OCI-LY3 (cell line): Measurements from ENCODE around the gene INHBB.

Source experiments
- H2AFZ ChIP-seq: fragments of 200-600, 300-600 bp; shearing (Covaris generic); 2 replicates; pipeline ENCODE4 v1.6.0; 2014; ENCODE audit warnings: antibody characterized with exemption, low read depth, low read length
- H3K27ac ChIP-seq: fragments of 200-600, 300-600 bp; sonication (generic); 2 replicates; pipeline ENCODE4 v1.5.1; 2014; ENCODE audit warnings: mild to moderate bottlenecking, low read length, moderate library complexity, mixed read lengths
- H3K27me3 ChIP-seq: fragments of 200-600, 300-600 bp; sonication (generic); 2 replicates; pipeline ENCODE4 v1.6.1; 2014; ENCODE audit warnings: low read depth, low read length, mixed read lengths
- H3K36me3 ChIP-seq: fragments of 200-600, 300-600 bp; sonication (generic); replicated peaks from 2 replicates; pipeline ENCODE3; 2014; ENCODE audit warnings: low read depth, low read length, mixed read lengths
- H3K4me1 ChIP-seq: fragments of 300-600, 200-600 bp; sonication (generic); 2 replicates; pipeline ENCODE4 v1.6.1; 2014; ENCODE audit warnings: low read length, mixed read lengths
- H3K4me2 ChIP-seq: fragments of 200-600, 300-600 bp; sonication (generic); 2 replicates; pipeline ENCODE4 v1.6.1; 2014; ENCODE audit warnings: low read length, mixed read lengths
- H3K4me3 ChIP-seq: fragments of 300-600, 200-600 bp; sonication (generic); 2 replicates; pipeline ENCODE4 v1.5.1; 2014; ENCODE audit warnings: antibody characterized with exemption, mild to moderate bottlenecking, low read length, moderate library complexity
- H3K79me2 ChIP-seq: fragments of 300-600, 200-600 bp; shearing (Covaris generic); 2 replicates; pipeline ENCODE4 v1.6.1; 2014; ENCODE audit warnings: mild to moderate bottlenecking, low read length, mixed read lengths
- H3K9ac ChIP-seq: fragments of 300-600, 200-600 bp; shearing (Covaris generic); 2 replicates; pipeline ENCODE4 v1.6.0; 2014; ENCODE audit warnings: mild to moderate bottlenecking, low read length, moderate library complexity
- H3K9me3 ChIP-seq: fragments of 200-600, 300-600 bp; shearing (Covaris generic); 2 replicates; pipeline ENCODE4 v1.6.1; 2014; ENCODE audit warnings: low read length, mixed read lengths; ENCODE audit not compliant: insufficient read depth
- H4K20me1 ChIP-seq: fragments of 200-600, 300-600 bp; sonication (generic); 2 replicates; pipeline ENCODE4 v1.6.1; 2016; ENCODE audit warnings: low read length, mixed read lengths; ENCODE audit not compliant: insufficient read depth
- EZH2phosphoT487 ChIP-seq: fragments of 200-600 bp; shearing (Covaris generic); IDR thresholded peaks from 2 replicates; pipeline ENCODE4 v1.6.1; 2018; ENCODE audit warnings: antibody characterized with exemption, mixed run types, low read depth
- TF ChIP-seq, protein P1 (sequence below): fragments of 200-600, 300-600 bp; sonication (generic); IDR thresholded peaks from 2 replicates; pipeline ENCODE4 v1.5.1; 2014; ENCODE audit warnings: antibody characterized with exemption, low read length, low read depth

The INHBB gene

GRCh38 chr2:120396013-120396860 is 50.3 kb downstream of the INHBB start:
- Histone ChIP-seq H3K4me2 (no peak overlapping the region), H2AFZ (no peak overlapping the region), H3K36me3 (no peaks in the 10 kb centered on the region), H3K27me3 (peaks cover 12% of the 10 kb centered on the region; the same call in 1 of the 2 replicates), H3K79me2 (no peaks in the 10 kb centered on the region), H3K4me3 (no peak overlapping the region), H3K9ac (no peak overlapping the region), H3K27ac (no peak overlapping the region), H4K20me1 (no peaks in the 10 kb centered on the region), H3K4me1 (no peaks in the 10 kb centered on the region), H3K9me3 (no peaks in the 10 kb centered on the region)
- TF ChIP-seq, protein P1, sequence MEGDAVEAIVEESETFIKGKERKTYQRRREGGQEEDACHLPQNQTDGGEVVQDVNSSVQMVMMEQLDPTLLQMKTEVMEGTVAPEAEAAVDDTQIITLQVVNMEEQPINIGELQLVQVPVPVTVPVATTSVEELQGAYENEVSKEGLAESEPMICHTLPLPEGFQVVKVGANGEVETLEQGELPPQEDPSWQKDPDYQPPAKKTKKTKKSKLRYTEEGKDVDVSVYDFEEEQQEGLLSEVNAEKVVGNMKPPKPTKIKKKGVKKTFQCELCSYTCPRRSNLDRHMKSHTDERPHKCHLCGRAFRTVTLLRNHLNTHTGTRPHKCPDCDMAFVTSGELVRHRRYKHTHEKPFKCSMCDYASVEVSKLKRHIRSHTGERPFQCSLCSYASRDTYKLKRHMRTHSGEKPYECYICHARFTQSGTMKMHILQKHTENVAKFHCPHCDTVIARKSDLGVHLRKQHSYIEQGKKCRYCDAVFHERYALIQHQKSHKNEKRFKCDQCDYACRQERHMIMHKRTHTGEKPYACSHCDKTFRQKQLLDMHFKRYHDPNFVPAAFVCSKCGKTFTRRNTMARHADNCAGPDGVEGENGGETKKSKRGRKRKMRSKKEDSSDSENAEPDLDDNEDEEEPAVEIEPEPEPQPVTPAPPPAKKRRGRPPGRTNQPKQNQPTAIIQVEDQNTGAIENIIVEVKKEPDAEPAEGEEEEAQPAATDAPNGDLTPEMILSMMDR = no peak
- no peak for TF ChIP-seq EZH2phosphoT487

DNA sequence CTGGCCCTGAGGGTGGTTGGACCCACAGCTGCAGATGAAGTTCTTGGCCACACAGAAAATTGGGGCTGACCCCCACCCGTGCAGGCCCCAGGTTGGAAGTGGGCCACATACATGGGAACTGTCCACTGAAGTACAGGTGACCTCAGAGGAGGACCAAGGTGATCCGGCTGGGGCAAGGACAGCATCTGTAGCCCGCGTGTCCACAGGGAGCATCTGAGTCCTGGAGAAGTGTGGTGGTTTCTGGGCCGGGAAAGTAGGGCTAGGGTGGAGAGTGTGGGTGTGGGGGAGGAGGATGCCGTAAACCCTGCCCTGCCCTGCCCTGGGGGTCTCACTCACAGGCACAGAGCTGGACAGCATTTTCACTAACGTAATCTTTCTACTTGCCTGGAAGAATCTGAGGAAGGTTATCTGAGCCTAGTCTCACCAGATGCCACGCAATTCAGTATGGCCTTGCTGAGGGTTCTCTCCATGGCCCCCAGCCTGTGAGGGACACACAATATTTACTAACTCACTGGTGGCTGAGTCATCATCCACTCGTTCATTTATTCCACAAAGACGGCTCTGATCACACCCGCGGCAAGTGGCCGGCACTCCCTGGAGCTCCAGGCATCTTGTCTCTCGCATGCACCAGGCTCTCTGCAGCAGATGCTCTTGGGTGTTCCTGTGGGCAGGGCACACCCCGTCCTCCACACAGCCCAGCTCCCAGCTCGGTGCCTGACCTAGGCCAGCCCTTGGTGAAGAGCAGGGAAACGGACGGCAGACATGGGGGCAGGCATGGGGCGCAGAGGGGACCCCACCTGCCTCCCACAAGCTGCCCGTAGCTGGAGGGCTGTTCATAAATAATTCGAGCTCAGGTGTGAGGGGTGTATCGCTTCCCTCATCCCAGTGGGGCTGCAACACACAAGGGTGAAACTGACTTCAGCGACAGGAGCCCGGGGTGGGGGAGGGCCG is 51.2 kb downstream of the INHBB start:
- Histone ChIP-seq H3K4me1 (no peaks in the 10 kb centered on the region), H3K36me3 (no peaks in the 10 kb centered on the region), H3K4me2 (no peak overlapping the region), H3K27me3 (peaks cover 13% of the 10 kb centered on the region; the same call in 1 of the 2 replicates), H3K9ac (no peak overlapping the region), H2AFZ (no peak overlapping the region), H3K27ac (no peak overlapping the region), H3K4me3 (no peak overlapping the region), H3K9me3 (no peaks in the 10 kb centered on the region), H4K20me1 (no peaks in the 10 kb centered on the region), H3K79me2 (no peaks in the 10 kb centered on the region)
- no peak for TF ChIP-seq EZH2phosphoT487
- TF ChIP-seq, protein P1 = no peak

- no peaks in the 10 kb centered on the region for H3K79me2 ChIP-seq
- TF ChIP-seq EZH2phosphoT487 = no peak
- TF ChIP-seq, protein P1 = no peak
- peaks cover 13% of the 10 kb centered on the region; the same call in 1 of the 2 replicates for H3K27me3 ChIP-seq
- no peak overlapping the region for H2AFZ ChIP-seq
- H3K4me1 ChIP-seq = no peaks in the 10 kb centered on the region
- no peaks in the 10 kb centered on the region for H4K20me1 ChIP-seq
- no peak overlapping the region for H3K4me3 ChIP-seq
- H3K36me3 ChIP-seq = no peaks in the 10 kb centered on the region
- H3K27ac ChIP-seq = no peak overlapping the region
- no peak overlapping the region for H3K9ac ChIP-seq
- no peaks in the 10 kb centered on the region for H3K9me3 ChIP-seq
- no peak overlapping the region for H3K4me2 ChIP-seq
These were observed 52.4 kb downstream of the INHBB start for GRCh38 chr2:120398051-120398995.
